Measurements from ENCODE around the gene ATP8B4.

ATP8B4 gene

DNA sequence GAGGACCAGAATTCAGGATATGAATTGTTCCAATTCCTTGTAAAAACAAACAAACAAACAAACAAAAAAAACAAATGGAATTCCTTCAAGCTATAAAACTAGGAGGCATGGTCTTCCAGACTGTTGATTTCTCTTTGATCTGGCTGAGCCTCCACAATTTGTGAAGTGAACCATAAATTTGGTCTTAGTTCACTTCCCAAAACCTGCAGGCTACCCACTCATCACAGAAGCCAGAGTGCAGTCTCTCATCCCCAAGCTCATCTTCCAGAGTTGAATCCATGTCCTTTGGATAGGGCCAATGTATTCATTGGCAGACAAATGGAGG, 294.3 kb downstream of the ATP8B4 start:
- DNase-seq (ENCODE audit: extremely low spot score), result no peak
- CTCF ChIA-PET, result no interaction called here
- POLR2A ChIA-PET, result no interaction called here
- TF ChIP-seq, protein P1, sequence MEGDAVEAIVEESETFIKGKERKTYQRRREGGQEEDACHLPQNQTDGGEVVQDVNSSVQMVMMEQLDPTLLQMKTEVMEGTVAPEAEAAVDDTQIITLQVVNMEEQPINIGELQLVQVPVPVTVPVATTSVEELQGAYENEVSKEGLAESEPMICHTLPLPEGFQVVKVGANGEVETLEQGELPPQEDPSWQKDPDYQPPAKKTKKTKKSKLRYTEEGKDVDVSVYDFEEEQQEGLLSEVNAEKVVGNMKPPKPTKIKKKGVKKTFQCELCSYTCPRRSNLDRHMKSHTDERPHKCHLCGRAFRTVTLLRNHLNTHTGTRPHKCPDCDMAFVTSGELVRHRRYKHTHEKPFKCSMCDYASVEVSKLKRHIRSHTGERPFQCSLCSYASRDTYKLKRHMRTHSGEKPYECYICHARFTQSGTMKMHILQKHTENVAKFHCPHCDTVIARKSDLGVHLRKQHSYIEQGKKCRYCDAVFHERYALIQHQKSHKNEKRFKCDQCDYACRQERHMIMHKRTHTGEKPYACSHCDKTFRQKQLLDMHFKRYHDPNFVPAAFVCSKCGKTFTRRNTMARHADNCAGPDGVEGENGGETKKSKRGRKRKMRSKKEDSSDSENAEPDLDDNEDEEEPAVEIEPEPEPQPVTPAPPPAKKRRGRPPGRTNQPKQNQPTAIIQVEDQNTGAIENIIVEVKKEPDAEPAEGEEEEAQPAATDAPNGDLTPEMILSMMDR (IDR thresholded peaks at IDR 0.05; ENCODE audit: control extremely low read depth, extremely low read depth, low read depth, missing control alignments), result no peak

- POLR2A ChIA-PET, result no interaction called here
- CTCF ChIA-PET, result no interaction called here
- TF ChIP-seq, protein P1 (IDR thresholded peaks at IDR 0.05; ENCODE audit: control extremely low read depth, extremely low read depth, low read depth, missing control alignments), result no peak
- DNase-seq (ENCODE audit: extremely low spot score), result no peak
These were observed 294.9 kb downstream of the ATP8B4 start for GRCh38 chr15:49823987-49824774.

GRCh38 chr15:49817100-49817499, 301.9 kb downstream of the ATP8B4 start:
- ChIA-PET CTCF (no interaction called here), POLR2A (no interaction called here)
- no peak for DNase-seq (ENCODE audit: extremely low spot score)
- TF ChIP-seq, protein P1 (IDR thresholded peaks at IDR 0.05; ENCODE audit: control extremely low read depth, extremely low read depth, low read depth, missing control alignments), result no peak

DNA sequence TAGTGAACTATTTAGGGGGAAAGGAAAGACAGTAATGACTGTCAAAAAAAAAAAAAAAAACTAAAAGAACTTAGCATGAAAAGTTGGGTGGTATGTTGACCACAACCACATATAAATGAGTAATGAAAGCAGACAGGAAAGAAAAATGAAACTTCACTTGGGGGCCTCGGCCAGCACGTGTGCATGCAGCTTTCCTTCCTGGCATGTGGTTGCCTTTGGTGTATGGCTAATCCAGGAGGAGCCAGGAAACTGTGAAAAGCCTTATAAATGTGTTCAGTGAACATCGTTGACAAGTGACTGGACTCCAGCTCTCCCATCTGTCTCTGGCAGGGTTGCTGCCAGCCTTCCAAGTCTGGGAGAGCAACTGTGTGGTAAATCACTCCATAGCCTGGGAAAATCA, 303.1 kb downstream of the ATP8B4 start:
- ChIA-PET CTCF (no interaction called here), POLR2A (no interaction called here)
- TF ChIP-seq, protein P1 (IDR thresholded peaks at IDR 0.05; ENCODE audit: control extremely low read depth, extremely low read depth, low read depth, missing control alignments), result no peak
- no peak for DNase-seq (ENCODE audit: extremely low spot score)

DNA sequence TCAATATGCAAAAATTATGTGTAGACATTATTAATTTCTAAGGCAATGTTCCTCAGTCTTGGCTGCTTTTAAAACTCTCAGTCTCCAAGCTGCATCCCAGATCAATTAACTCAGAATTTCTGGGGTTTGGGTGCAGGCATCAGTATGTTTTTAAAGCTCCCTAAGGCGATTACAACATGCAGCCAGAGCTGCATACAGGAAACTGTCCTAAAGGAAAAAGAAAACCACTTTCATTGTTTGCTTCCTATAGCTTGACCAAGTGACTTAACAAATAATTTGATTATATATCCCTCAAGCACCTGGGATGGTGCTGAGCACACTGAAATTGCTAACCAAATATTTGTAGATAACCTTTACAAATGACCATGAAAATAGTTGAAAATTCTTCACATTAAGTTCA, 303.5 kb downstream of the ATP8B4 start:
- DNase-seq (ENCODE audit: extremely low spot score), result no peak
- CTCF ChIA-PET, result no interaction called here

GRCh38 chr15:49814709-49815108, 304.3 kb downstream of the ATP8B4 start:
- POLR2A ChIA-PET, result no interaction called here
- CTCF ChIA-PET, result no interaction called here

More for the DNA sequence above, 303.5 kb downstream of the ATP8B4 start:
- TF ChIP-seq, protein P1 (IDR thresholded peaks at IDR 0.05; ENCODE audit: control extremely low read depth, extremely low read depth, low read depth, missing control alignments), result no peak
- POLR2A ChIA-PET, result no interaction called here

More at GRCh38 chr15:49814709-49815108, 304.3 kb downstream of the ATP8B4 start:
- DNase-seq (ENCODE audit: extremely low spot score), result no peak
- TF ChIP-seq, protein P1 (IDR thresholded peaks at IDR 0.05; ENCODE audit: control extremely low read depth, extremely low read depth, low read depth, missing control alignments), result no peak

Measured in GM10248 (cell line).